Activated naive CD8-positive, alpha-beta T cell treated with anti-CD3 and anti-CD28 coated beads, Interleukin-2, amount 50 U/mL, for 24 hours (primary cell): ENCODE data around the gene ST3GAL2.
"Not testable (repeated sequence)": the region's sequence is repeated elsewhere in the genome, so short reads cannot be mapped to it uniquely, and the experiment has no call there.

ENCODE experiments used
- ATAC-seq: fragments of 150-1000 bp; cut with Tn5 transposase; one replicate; pipeline ENCODE4 v1.10.0; 2021
- DNase-seq: peaks from one replicate; pipeline ENCODE4 v3.0.0; 2021
- H3K27ac Mint-ChIP-seq: one replicate; pipeline ENCODE4 v1.8.0; 2021; ENCODE audit warnings: mild to moderate bottlenecking, mixed read lengths
- H3K27me3 Mint-ChIP-seq: one replicate; pipeline ENCODE4 v1.8.0; 2021; ENCODE audit warnings: mixed read lengths
- H3K36me3 Mint-ChIP-seq: one replicate; pipeline ENCODE4 v1.8.0; 2021; ENCODE audit warnings: low read depth, mixed read lengths
- H3K4me1 Mint-ChIP-seq: one replicate; pipeline ENCODE4 v1.8.0; 2021; ENCODE audit warnings: mixed read lengths
- H3K4me3 Mint-ChIP-seq: one replicate; pipeline ENCODE4 v1.8.0; 2021; ENCODE audit warnings: mild to moderate bottlenecking, moderate library complexity, mixed read lengths
- H3K9me3 Mint-ChIP-seq: one replicate; pipeline ENCODE4 v1.8.0; 2021; ENCODE audit warnings: mixed read lengths

ST3GAL2 gene

GRCh38 chr16:70380919-70381603 lies 57.8 kb downstream of the ST3GAL2 start:
- DNase-seq: peak; percentile 96
- Mint-ChIP-seq H3K4me1 (peaks cover 19% of the 10 kb centered on the region), H3K9me3 (no peaks in the 10 kb centered on the region), H3K36me3 (peaks cover 24% of the 10 kb centered on the region), H3K27ac (peak overlapping the region; percentile 98), H3K27me3 (no peaks in the 10 kb centered on the region), H3K4me3 (peak overlapping the region; percentile 95)
- ATAC-seq: peak; percentile 96

- ATAC-seq (peak; percentile 45), DNase-seq (peak; percentile 82)
- Mint-ChIP-seq H3K27ac (peak overlapping the region; percentile 77), H3K9me3 (no peaks in the 10 kb centered on the region), H3K4me3 (peak overlapping the region; percentile 95), H3K4me1 (peaks cover 19% of the 10 kb centered on the region), H3K27me3 (no peaks in the 10 kb centered on the region), H3K36me3 (peaks cover 29% of the 10 kb centered on the region)
Measured at GRCh38 chr16:70380248-70380918, 58.5 kb downstream of the ST3GAL2 start.

GRCh38 chr16:70378869-70379493 lies 59.9 kb downstream of the ST3GAL2 start:
- peak overlapping the region; percentile 95 for H3K4me3 Mint-ChIP-seq
- H3K9me3 Mint-ChIP-seq: no peaks in the 10 kb centered on the region
- ATAC-seq (no peak), DNase-seq (no peak)
- H3K36me3 Mint-ChIP-seq: peaks cover 33% of the 10 kb centered on the region
- H3K27ac Mint-ChIP-seq: peak overlapping the region; percentile 77
- peaks cover 19% of the 10 kb centered on the region for H3K4me1 Mint-ChIP-seq
- no peaks in the 10 kb centered on the region for H3K27me3 Mint-ChIP-seq

- Mint-ChIP-seq H3K4me3 (peak overlapping the region; percentile 25), H3K27ac (peak overlapping the region; percentile 66), H3K4me1 (peaks cover 19% of the 10 kb centered on the region), H3K9me3 (no peaks in the 10 kb centered on the region), H3K27me3 (no peaks in the 10 kb centered on the region), H3K36me3 (peaks cover 36% of the 10 kb centered on the region)
- ATAC-seq (no peak), DNase-seq (no peak)
Measured at GRCh38 chr16:70377782-70378181, 61.1 kb downstream of the ST3GAL2 start.

- DNase-seq: no peak
- Mint-ChIP-seq H3K27me3 (no peaks in the 10 kb centered on the region), H3K9me3 (no peaks in the 10 kb centered on the region), H3K4me3 (no peak overlapping the region), H3K27ac (no peak overlapping the region), H3K4me1 (peaks cover 14% of the 10 kb centered on the region), H3K36me3 (peaks cover 47% of the 10 kb centered on the region)
- ATAC-seq: no peak
Measured at GRCh38 chr16:70375636-70376611, 63.0 kb downstream of the ST3GAL2 start.

- ATAC-seq: no peak
- no peak for DNase-seq
- H3K27me3 Mint-ChIP-seq: no peaks in the 10 kb centered on the region
- H3K4me3 Mint-ChIP-seq: no peak overlapping the region
- peaks cover 49% of the 10 kb centered on the region for H3K36me3 Mint-ChIP-seq
- H3K4me1 Mint-ChIP-seq: peaks cover 7% of the 10 kb centered on the region
- H3K9me3 Mint-ChIP-seq: no peaks in the 10 kb centered on the region
- H3K27ac Mint-ChIP-seq: no peak overlapping the region
Measured at GRCh38 chr16:70374213-70374612, 64.7 kb downstream of the ST3GAL2 start.

GRCh38 chr16:70372921-70373728 lies 65.8 kb downstream of the ST3GAL2 start:
- DNase-seq (no peak), ATAC-seq (no peak)
- H3K9me3 Mint-ChIP-seq: no peaks in the 10 kb centered on the region
- H3K27me3 Mint-ChIP-seq: no peaks in the 10 kb centered on the region
- H3K27ac Mint-ChIP-seq: peak overlapping the region; percentile 5
- peaks cover 53% of the 10 kb centered on the region for H3K36me3 Mint-ChIP-seq
- peaks cover 4% of the 10 kb centered on the region for H3K4me1 Mint-ChIP-seq
- no peak overlapping the region for H3K4me3 Mint-ChIP-seq

GRCh38 chr16:70370924-70371323 lies 68.0 kb downstream of the ST3GAL2 start:
- H3K4me3 Mint-ChIP-seq: no peak overlapping the region
- no peak for ATAC-seq
- H3K36me3 Mint-ChIP-seq: peaks cover 58% of the 10 kb centered on the region
- no peak overlapping the region for H3K27ac Mint-ChIP-seq
- DNase-seq: no peak
- no peaks in the 10 kb centered on the region for H3K27me3 Mint-ChIP-seq
- H3K9me3 Mint-ChIP-seq: no peaks in the 10 kb centered on the region
- H3K4me1 Mint-ChIP-seq: no peaks in the 10 kb centered on the region

GRCh38 chr16:70370145-70370544 lies 68.8 kb downstream of the ST3GAL2 start:
- not testable (repeated sequence) for H3K4me3 Mint-ChIP-seq, H3K4me1 Mint-ChIP-seq, DNase-seq, H3K27me3 Mint-ChIP-seq, H3K9me3 Mint-ChIP-seq
- peak; percentile 61 for ATAC-seq
- Mint-ChIP-seq H3K27ac (peak overlapping the region; percentile 30), H3K36me3 (peaks cover 55% of the 10 kb centered on the region)

- H3K36me3 Mint-ChIP-seq: peaks cover 42% of the 10 kb centered on the region
- no peak overlapping the region for H3K27ac Mint-ChIP-seq
- H3K4me3 Mint-ChIP-seq: no peak overlapping the region
- no peaks in the 10 kb centered on the region for H3K4me1 Mint-ChIP-seq
- no peak for ATAC-seq
- H3K27me3 Mint-ChIP-seq: no peaks in the 10 kb centered on the region
- DNase-seq: no peak
- no peaks in the 10 kb centered on the region for H3K9me3 Mint-ChIP-seq
Measured at GRCh38 chr16:70364399-70364798, 74.5 kb downstream of the ST3GAL2 start.

- no peak for DNase-seq
- H3K27ac Mint-ChIP-seq: no peak overlapping the region
- no peaks in the 10 kb centered on the region for H3K27me3 Mint-ChIP-seq
Measured at GRCh38 chr16:70359552-70359951, 79.3 kb downstream of the ST3GAL2 start.

GRCh38 chr16:70349783-70350182 lies 89.1 kb downstream of the ST3GAL2 start:
- Mint-ChIP-seq H3K4me1 (peaks cover 36% of the 10 kb centered on the region), H3K4me3 (peak overlapping the region; percentile 29), H3K27ac (peak overlapping the region; percentile 62), H3K9me3 (no peaks in the 10 kb centered on the region), H3K27me3 (no peaks in the 10 kb centered on the region), H3K36me3 (peaks cover 36% of the 10 kb centered on the region)
- ATAC-seq (peak; percentile 60), DNase-seq (no peak)

More at GRCh38 chr16:70359552-70359951, 79.3 kb downstream of the ST3GAL2 start:
- H3K36me3 Mint-ChIP-seq: peaks cover 37% of the 10 kb centered on the region
- no peak overlapping the region for H3K4me3 Mint-ChIP-seq
- no peaks in the 10 kb centered on the region for H3K4me1 Mint-ChIP-seq
- no peak for ATAC-seq
- no peaks in the 10 kb centered on the region for H3K9me3 Mint-ChIP-seq

- Mint-ChIP-seq H3K4me1 (peaks cover 36% of the 10 kb centered on the region), H3K27ac (peak overlapping the region; percentile 27), H3K27me3 (no peaks in the 10 kb centered on the region), H3K36me3 (peaks cover 33% of the 10 kb centered on the region), H3K9me3 (no peaks in the 10 kb centered on the region), H3K4me3 (no peak overlapping the region)
- ATAC-seq (no peak), DNase-seq (no peak)
Measured at GRCh38 chr16:70348991-70349390, 89.9 kb downstream of the ST3GAL2 start.
